CD4-positive, alpha-beta T cell treated with Interleukin-4 for 4 hours (primary cell): Measurements from ENCODE around the gene SPEF1.

Experiments used
- DNase-seq: peaks from one replicate; pipeline ENCODE4 v3.0.0-alpha.2; 2020

The SPEF1 gene

GRCh38 chr20:3765171-3765882 is 15.9 kb downstream of the SPEF1 start:
- DNase-seq: no peak

GRCh38 chr20:3764659-3765058 is 16.6 kb downstream of the SPEF1 start:
- DNase-seq: no peak

GRCh38 chr20:3763671-3764601 is 17.3 kb downstream of the SPEF1 start:
- DNase-seq: no peak

GRCh38 chr20:3760655-3761348 is 20.4 kb downstream of the SPEF1 start:
- no peak for DNase-seq

GRCh38 chr20:3759884-3760283 is 21.4 kb downstream of the SPEF1 start:
- DNase-seq: no peak

- no peak for DNase-seq
Observed at GRCh38 chr20:3759316-3759823, 21.9 kb downstream of the SPEF1 start.

- no peak for DNase-seq
Observed at GRCh38 chr20:3758566-3758965, 22.7 kb downstream of the SPEF1 start.

GRCh38 chr20:3757268-3757667 is 24.0 kb downstream of the SPEF1 start:
- no peak for DNase-seq

- DNase-seq: no peak
Observed at GRCh38 chr20:3755814-3756480, 25.3 kb downstream of the SPEF1 start.

GRCh38 chr20:3755269-3755668 is 26.0 kb downstream of the SPEF1 start:
- no peak for DNase-seq

- no peak for DNase-seq
Observed at GRCh38 chr20:3754276-3754630, 27.0 kb downstream of the SPEF1 start.

- no peak for DNase-seq
Observed at GRCh38 chr20:3753501-3754275, 27.6 kb downstream of the SPEF1 start.

GRCh38 chr20:3753098-3753497 is 28.1 kb downstream of the SPEF1 start:
- DNase-seq: peak; percentile 67

GRCh38 chr20:3752386-3752759 is 28.9 kb downstream of the SPEF1 start:
- DNase-seq: no peak

- peak; percentile 48 for DNase-seq
Observed at GRCh38 chr20:3751675-3752385, 29.4 kb downstream of the SPEF1 start.

GRCh38 chr20:3751305-3751674 is 30.0 kb downstream of the SPEF1 start:
- no peak for DNase-seq

GRCh38 chr20:3749689-3750531 is 31.3 kb downstream of the SPEF1 start:
- DNase-seq: no peak

GRCh38 chr20:3749087-3749688 is 32.1 kb downstream of the SPEF1 start:
- no peak for DNase-seq

- no peak for DNase-seq
Observed at GRCh38 chr20:3748073-3748472, 33.2 kb downstream of the SPEF1 start.

- no peak for DNase-seq
Observed at GRCh38 chr20:3747471-3747870, 33.8 kb downstream of the SPEF1 start.
